GM23338 (cell line): Measurements from ENCODE around the gene RFK. TPM values are rescaled to one million over a fixed set of nuclear protein-coding genes. Genes with fewer than 3 reads are reported as not detected.

Experiments used
- ATAC-seq: fragments of 200-7000 bp; cut with Tn5 transposase; 3 replicates; pipeline ENCODE4 v1.9.1; 2020
- DNase-seq: peaks from one replicate; pipeline ENCODE4 v3.0.0-alpha.2; 2015; ENCODE audit warnings: low spot score
- H2AFZ ChIP-seq: fragments of 200-600 bp; sonication (generic); 2 replicates; pipeline ENCODE4 v1.8.0; 2016; ENCODE audit warnings: antibody characterized with exemption, mild to moderate bottlenecking, moderate library complexity
- H3F3A ChIP-seq: fragments of 200-600 bp; sonication (generic); replicated peaks from 2 replicates; pipeline ENCODE4 v1.8.0; 2017; ENCODE audit warnings: antibody characterized with exemption, mixed run types, low read depth
- H3K27ac ChIP-seq: fragments of 200-600 bp; sonication (generic); 2 replicates; pipeline ENCODE4 v1.6.1; 2016; ENCODE audit warnings: low read depth
- H3K27me3 ChIP-seq: fragments of 200-600 bp; sonication (generic); 2 replicates; pipeline ENCODE4 v1.8.0; 2016; ENCODE audit warnings: mild to moderate bottlenecking, mixed run types, moderate library complexity; ENCODE audit not compliant: insufficient read depth
- H3K36me3 ChIP-seq: fragments of 200-600 bp; sonication (generic); 2 replicates; pipeline ENCODE4 v1.8.0; 2016; ENCODE audit warnings: mild to moderate bottlenecking; ENCODE audit not compliant: insufficient read depth
- H3K4me1 ChIP-seq: fragments of 200-600 bp; sonication (generic); 2 replicates; pipeline ENCODE4 v1.8.0; 2016; ENCODE audit warnings: mild to moderate bottlenecking, moderate library complexity; ENCODE audit not compliant: insufficient read depth
- H3K4me2 ChIP-seq: fragments of 200-600 bp; sonication (generic); 2 replicates; pipeline ENCODE4 v1.7.1; 2017; ENCODE audit warnings: mixed run types
- H3K4me3 ChIP-seq: fragments of 200-600 bp; sonication (generic); 2 replicates; pipeline ENCODE4 v1.6.1; 2016; ENCODE audit warnings: mixed run types
- H3K79me2 ChIP-seq: fragments of 200-600 bp; sonication (generic); replicated peaks from 2 replicates; pipeline ENCODE4 v1.8.0; 2017; ENCODE audit warnings: mild to moderate bottlenecking; ENCODE audit not compliant: insufficient read depth
- H3K9me2 ChIP-seq: fragments of 200-600 bp; sonication (generic); 2 replicates; pipeline ENCODE4 v1.8.0; 2017; ENCODE audit not compliant: insufficient read depth
- H4K20me1 ChIP-seq: fragments of 200-600 bp; sonication (generic); replicated peaks from 2 replicates; pipeline ENCODE4 v1.8.0; 2017; ENCODE audit warnings: mild to moderate bottlenecking; ENCODE audit not compliant: insufficient read depth
- H3K27ac Mint-ChIP-seq: 2 replicates; pipeline ENCODE4 v1.8.0; 2020; ENCODE audit warnings: inconsistent platforms, mild to moderate bottlenecking, moderate library complexity, mixed read lengths
- H3K27me3 Mint-ChIP-seq: 3 replicates; pipeline ENCODE4 v1.8.0; 2022; ENCODE audit warnings: low read depth, mild to moderate bottlenecking, moderate library complexity, mixed read lengths, inconsistent platforms; ENCODE audit not compliant: insufficient read depth, poor library complexity
- H3K36me3 Mint-ChIP-seq: 3 replicates; pipeline ENCODE4 v1.8.0; 2021; ENCODE audit warnings: low read depth, mild to moderate bottlenecking, inconsistent platforms, moderate library complexity, mixed read lengths
- H3K4me1 Mint-ChIP-seq: 3 replicates; pipeline ENCODE4 v1.8.0; 2020; ENCODE audit warnings: mild to moderate bottlenecking, inconsistent platforms, mixed read lengths
- H3K4me3 Mint-ChIP-seq: 3 replicates; pipeline ENCODE4 v1.8.0; 2021; ENCODE audit warnings: moderate library complexity, mild to moderate bottlenecking, inconsistent platforms, mixed read lengths
- H3K9me3 Mint-ChIP-seq: 3 replicates; pipeline ENCODE4 v1.8.0; 2020; ENCODE audit warnings: moderate library complexity, mild to moderate bottlenecking, inconsistent platforms, mixed read lengths
- ETS1 ChIP-seq: IDR thresholded peaks from 2 replicates; pipeline ENCODE4 v1.6.1; 2016; ENCODE audit warnings: antibody characterized with exemption
- EZH2phosphoT487 ChIP-seq: fragments of 200-600 bp; sonication (generic); IDR thresholded peaks from one replicate; pipeline ENCODE4 v1.8.1; 2018; ENCODE audit warnings: antibody characterized with exemption; ENCODE audit not compliant: unreplicated experiment
- NANOG ChIP-seq: IDR thresholded peaks from 2 replicates; pipeline ENCODE4 v1.6.1; 2016; ENCODE audit warnings: antibody characterized with exemption, borderline replicate concordance
- POLR2AphosphoS5 ChIP-seq: IDR thresholded peaks from 2 replicates; pipeline ENCODE4 v1.6.1; 2016; ENCODE audit warnings: antibody characterized with exemption, low read depth
- REST ChIP-seq: IDR thresholded peaks from one replicate; pipeline ENCODE4 v1.6.1; 2018; ENCODE audit warnings: antibody characterized with exemption; ENCODE audit not compliant: unreplicated experiment
- STAT1 ChIP-seq: IDR thresholded peaks from one replicate; pipeline ENCODE4 v1.6.1; 2016; ENCODE audit warnings: antibody characterized with exemption; ENCODE audit not compliant: unreplicated experiment
- ZNF331 ChIP-seq: fragments of 250-450 bp; sonication (Bioruptor Pico); IDR thresholded peaks from 2 replicates; pipeline ENCODE4 v1.5.0; 2020; ENCODE audit warnings: low read depth, mild to moderate bottlenecking, moderate library complexity
- polyA plus RNA-seq: library from polyadenylated mRNA; unstranded; fragments of >200 nt; fragmentation: Nextera tagmentation; extraction: Ambion mirVana; gene quantifications from 2 replicates; pipeline ENCODE4 v1.2.1, GENCODE V29; 2016
- total RNA-seq: library from RNA; depleted of rRNA; stranded (reverse); fragments of >200 nt; shearing (Covaris generic); gene quantifications from 2 replicates; pipeline ENCODE4 v1.2.3, GENCODE V29; 2014
- TF ChIP-seq, protein P1 (sequence below), 2 experiments: fragments of 200-600 bp in 1 of 2; sonication (generic) in 1 of 2; conservative IDR thresholded peaks; 2 replicates each; pipeline versions ENCODE4 v1.5.1 to v1.6.1; 2016 to 2017; ENCODE audit warnings: antibody characterized with exemption in 2 of 2, low read depth in 2 of 2, mild to moderate bottlenecking in 2 of 2, moderate library complexity in 1 of 2
- TF ChIP-seq, protein P2 (sequence below): fragments of 250-450 bp; sonication (Bioruptor Pico); IDR thresholded peaks from 2 replicates; pipeline ENCODE4 v1.5.0; 2020; ENCODE audit warnings: mild to moderate bottlenecking, moderate library complexity

RFK gene
- total and polyA plus RNA-seq, 2 experiments from 2014 or later, result 15.2 to 15.4 TPM

- no peaks in the 10 kb centered on the region for H3K79me2 ChIP-seq
- H3K27ac ChIP-seq, result no peak overlapping the region
- H3K4me3 ChIP-seq, result no peak overlapping the region
- Mint-ChIP-seq H3K27me3 (peaks cover 1% of the 10 kb centered on the region), H3K36me3 (no peaks in the 10 kb centered on the region), H3K9me3 (no peaks in the 10 kb centered on the region), H3K4me3 (no peak overlapping the region), H3K4me1 (peaks cover 4% of the 10 kb centered on the region), H3K27ac (no peak overlapping the region)
- TF ChIP-seq ZNF331 (CRISPR knock-in tag) (no peak), REST (no peak), NANOG (no peak), EZH2phosphoT487 (no peak), POLR2AphosphoS5 (no peak), STAT1 (no peak), ETS1 (no peak)
- TF ChIP-seq, protein P1, sequence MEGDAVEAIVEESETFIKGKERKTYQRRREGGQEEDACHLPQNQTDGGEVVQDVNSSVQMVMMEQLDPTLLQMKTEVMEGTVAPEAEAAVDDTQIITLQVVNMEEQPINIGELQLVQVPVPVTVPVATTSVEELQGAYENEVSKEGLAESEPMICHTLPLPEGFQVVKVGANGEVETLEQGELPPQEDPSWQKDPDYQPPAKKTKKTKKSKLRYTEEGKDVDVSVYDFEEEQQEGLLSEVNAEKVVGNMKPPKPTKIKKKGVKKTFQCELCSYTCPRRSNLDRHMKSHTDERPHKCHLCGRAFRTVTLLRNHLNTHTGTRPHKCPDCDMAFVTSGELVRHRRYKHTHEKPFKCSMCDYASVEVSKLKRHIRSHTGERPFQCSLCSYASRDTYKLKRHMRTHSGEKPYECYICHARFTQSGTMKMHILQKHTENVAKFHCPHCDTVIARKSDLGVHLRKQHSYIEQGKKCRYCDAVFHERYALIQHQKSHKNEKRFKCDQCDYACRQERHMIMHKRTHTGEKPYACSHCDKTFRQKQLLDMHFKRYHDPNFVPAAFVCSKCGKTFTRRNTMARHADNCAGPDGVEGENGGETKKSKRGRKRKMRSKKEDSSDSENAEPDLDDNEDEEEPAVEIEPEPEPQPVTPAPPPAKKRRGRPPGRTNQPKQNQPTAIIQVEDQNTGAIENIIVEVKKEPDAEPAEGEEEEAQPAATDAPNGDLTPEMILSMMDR (conservative IDR thresholded peaks at IDR 0.05; ENCODE audit: low read depth in 2 of 2), result no peak
- TF ChIP-seq, protein P2, sequence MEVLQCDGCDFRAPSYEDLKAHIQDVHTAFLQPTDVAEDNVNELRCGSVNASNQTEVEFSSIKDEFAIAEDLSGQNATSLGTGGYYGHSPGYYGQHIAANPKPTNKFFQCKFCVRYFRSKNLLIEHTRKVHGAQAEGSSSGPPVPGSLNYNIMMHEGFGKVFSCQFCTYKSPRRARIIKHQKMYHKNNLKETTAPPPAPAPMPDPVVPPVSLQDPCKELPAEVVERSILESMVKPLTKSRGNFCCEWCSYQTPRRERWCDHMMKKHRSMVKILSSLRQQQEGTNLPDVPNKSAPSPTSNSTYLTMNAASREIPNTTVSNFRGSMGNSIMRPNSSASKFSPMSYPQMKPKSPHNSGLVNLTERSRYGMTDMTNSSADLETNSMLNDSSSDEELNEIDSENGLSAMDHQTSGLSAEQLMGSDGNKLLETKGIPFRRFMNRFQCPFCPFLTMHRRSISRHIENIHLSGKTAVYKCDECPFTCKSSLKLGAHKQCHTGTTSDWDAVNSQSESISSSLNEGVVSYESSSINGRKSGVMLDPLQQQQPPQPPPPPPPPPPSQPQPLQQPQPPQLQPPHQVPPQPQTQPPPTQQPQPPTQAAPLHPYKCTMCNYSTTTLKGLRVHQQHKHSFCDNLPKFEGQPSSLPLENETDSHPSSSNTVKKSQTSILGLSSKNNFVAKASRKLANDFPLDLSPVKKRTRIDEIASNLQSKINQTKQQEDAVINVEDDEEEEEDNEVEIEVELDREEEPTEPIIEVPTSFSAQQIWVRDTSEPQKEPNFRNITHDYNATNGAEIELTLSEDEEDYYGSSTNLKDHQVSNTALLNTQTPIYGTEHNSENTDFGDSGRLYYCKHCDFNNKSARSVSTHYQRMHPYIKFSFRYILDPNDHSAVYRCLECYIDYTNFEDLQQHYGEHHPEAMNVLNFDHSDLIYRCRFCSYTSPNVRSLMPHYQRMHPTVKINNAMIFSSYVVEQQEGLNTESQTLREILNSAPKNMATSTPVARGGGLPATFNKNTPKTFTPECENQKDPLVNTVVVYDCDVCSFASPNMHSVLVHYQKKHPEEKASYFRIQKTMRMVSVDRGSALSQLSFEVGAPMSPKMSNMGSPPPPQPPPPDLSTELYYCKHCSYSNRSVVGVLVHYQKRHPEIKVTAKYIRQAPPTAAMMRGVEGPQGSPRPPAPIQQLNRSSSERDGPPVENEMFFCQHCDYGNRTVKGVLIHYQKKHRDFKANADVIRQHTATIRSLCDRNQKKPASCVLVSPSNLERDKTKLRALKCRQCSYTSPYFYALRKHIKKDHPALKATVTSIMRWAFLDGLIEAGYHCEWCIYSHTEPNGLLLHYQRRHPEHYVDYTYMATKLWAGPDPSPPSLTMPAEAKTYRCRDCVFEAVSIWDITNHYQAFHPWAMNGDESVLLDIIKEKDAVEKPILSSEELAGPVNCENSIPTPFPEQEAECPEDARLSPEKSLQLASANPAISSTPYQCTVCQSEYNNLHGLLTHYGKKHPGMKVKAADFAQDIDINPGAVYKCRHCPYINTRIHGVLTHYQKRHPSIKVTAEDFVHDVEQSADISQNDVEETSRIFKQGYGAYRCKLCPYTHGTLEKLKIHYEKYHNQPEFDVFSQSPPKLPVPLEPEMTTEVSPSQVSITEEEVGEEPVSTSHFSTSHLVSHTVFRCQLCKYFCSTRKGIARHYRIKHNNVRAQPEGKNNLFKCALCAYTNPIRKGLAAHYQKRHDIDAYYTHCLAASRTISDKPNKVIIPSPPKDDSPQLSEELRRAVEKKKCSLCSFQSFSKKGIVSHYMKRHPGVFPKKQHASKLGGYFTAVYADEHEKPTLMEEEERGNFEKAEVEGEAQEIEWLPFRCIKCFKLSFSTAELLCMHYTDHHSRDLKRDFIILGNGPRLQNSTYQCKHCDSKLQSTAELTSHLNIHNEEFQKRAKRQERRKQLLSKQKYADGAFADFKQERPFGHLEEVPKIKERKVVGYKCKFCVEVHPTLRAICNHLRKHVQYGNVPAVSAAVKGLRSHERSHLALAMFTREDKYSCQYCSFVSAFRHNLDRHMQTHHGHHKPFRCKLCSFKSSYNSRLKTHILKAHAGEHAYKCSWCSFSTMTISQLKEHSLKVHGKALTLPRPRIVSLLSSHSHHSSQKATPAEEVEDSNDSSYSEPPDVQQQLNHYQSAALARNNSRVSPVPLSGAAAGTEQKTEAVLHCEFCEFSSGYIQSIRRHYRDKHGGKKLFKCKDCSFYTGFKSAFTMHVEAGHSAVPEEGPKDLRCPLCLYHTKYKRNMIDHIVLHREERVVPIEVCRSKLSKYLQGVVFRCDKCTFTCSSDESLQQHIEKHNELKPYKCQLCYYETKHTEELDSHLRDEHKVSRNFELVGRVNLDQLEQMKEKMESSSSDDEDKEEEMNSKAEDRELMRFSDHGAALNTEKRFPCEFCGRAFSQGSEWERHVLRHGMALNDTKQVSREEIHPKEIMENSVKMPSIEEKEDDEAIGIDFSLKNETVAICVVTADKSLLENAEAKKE (CRISPR knock-in tag), result no peak
- peaks cover 5% of the 10 kb centered on the region; the same call in 1 of the 2 replicates for H3K4me1 ChIP-seq
- ATAC-seq (no peak), DNase-seq (no peak)
- H3F3A ChIP-seq, result no peaks in the 10 kb centered on the region
- H2AFZ ChIP-seq, result no peak overlapping the region
- no peaks in the 10 kb centered on the region for H3K27me3 ChIP-seq
- no peaks in the 10 kb centered on the region for H4K20me1 ChIP-seq
- no peaks in the 10 kb centered on the region for H3K36me3 ChIP-seq
- no peaks in the 10 kb centered on the region for H3K9me2 ChIP-seq
- H3K4me2 ChIP-seq, result no peak overlapping the region
Observed at GRCh38 chr9:76359766-76360165, 34.5 kb downstream of the RFK start.
